VCaP (cell line): ENCODE data around the gene GLP2R.

ENCODE experiments used
- H3K27ac ChIP-seq: fragments of 450-650 bp; 2 replicates; pipeline ENCODE4 v1.5.1; 2017
- TF ChIP-seq, protein P1 (sequence below): fragments of 450-650 bp; conservative IDR thresholded peaks from 2 replicates; pipeline ENCODE4 v1.5.1; 2017; ENCODE audit warnings: mild to moderate bottlenecking, moderate library complexity

The GLP2R gene

DNA sequence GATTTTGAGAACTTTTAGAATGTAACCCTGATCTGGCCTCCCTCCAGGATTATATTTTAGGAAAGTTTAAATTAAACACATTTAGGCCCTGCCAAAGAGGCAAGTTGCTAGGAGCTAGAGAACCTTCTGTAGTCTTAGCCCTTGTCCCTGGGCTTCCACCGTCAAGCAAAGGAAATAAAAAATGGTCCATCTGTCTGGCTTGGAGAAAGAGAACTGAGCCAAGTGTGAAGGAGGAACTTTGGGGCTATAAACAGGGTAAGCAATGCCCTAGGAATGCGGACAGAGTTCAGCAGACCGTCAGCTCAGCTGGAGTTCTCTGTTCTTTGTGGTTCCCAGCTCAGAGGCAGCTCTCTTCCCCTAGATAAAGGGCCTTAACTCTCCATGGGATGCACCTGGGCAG is 49.7 kb downstream of the GLP2R start:
- H3K27ac ChIP-seq, result no peak overlapping the region
- TF ChIP-seq, protein P1, sequence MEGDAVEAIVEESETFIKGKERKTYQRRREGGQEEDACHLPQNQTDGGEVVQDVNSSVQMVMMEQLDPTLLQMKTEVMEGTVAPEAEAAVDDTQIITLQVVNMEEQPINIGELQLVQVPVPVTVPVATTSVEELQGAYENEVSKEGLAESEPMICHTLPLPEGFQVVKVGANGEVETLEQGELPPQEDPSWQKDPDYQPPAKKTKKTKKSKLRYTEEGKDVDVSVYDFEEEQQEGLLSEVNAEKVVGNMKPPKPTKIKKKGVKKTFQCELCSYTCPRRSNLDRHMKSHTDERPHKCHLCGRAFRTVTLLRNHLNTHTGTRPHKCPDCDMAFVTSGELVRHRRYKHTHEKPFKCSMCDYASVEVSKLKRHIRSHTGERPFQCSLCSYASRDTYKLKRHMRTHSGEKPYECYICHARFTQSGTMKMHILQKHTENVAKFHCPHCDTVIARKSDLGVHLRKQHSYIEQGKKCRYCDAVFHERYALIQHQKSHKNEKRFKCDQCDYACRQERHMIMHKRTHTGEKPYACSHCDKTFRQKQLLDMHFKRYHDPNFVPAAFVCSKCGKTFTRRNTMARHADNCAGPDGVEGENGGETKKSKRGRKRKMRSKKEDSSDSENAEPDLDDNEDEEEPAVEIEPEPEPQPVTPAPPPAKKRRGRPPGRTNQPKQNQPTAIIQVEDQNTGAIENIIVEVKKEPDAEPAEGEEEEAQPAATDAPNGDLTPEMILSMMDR, result no peak

DNA sequence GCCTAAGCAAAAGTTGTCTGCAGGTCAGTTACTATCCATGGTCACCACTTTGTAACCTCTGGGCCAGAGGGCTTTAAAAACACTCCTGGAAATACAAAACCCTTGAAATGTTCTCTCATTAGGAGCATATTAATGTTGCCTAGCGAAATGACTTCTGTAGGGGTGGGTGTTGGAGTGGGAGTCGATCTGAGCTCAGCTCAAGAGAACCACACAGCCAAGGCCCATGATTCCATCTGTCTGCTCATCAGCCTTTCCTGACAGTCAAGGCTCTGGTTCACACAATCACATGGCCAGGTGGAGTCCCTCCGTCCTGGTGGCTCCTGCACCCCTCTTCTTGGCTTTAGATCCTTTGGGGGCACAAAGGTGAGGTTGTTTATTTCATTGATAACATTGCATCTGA is 52.6 kb downstream of the GLP2R start:
- H3K27ac ChIP-seq, result no peak overlapping the region

DNA sequence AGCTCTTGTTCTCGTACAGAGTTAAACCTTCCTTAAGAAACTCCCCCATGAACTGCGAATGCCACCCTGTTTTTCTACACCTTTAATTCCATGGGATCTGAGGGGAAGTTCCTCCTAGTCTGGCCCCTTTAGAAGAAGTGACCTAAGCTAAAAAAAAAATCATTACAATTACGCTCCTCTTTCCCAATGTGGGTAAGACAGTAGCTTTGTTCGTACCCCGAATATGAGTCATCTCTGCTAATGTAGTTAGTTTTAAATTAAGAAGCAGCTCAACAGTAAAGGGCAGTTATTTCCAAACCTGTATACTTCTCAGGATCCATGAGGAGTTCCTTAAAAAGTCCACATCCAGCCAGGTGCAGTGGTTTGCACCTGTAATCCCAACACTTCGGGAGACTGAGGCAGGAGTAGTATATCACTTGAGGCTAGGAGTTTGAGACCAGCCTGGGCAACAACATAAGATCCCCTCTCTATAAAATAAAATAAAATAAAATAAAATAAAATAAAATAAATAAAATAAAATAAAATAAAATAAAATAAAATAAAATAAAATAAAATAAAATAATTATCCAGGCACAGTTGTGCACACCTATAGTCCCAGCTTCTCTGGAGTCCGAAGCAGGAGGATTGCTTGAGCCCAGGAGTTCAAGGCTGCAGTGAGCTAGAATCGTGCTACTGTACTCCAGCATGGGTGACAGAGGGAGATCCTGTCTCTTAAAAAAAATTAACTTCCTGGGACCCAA is 53.2 kb downstream of the GLP2R start:
- TF ChIP-seq, protein P1, result no peak
- H3K27ac ChIP-seq, result no peak overlapping the region

More for the DNA sequence above, 52.6 kb downstream of the GLP2R start:
- TF ChIP-seq, protein P1, result no peak

DNA sequence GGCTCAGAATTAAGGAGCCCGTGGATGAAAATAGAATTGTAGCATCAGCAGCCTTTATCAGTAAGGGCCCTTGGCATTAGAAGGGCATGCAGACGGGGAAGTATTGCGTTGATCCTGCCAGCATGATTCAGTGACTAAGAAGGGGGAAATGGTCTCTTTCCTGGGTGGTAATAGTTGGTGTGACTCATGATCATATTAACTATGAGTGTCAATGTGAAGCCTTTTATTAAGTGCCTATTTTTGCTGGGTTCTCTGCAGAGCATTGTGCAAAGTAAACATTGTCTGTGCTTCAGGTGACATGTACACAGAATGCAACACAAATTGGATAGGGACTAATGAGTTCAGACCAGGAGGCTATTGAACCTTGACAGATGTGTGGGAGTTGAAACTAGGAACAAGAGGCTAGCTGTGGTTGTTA is 54.9 kb downstream of the GLP2R start:
- TF ChIP-seq, protein P1, result no peak
- no peak overlapping the region for H3K27ac ChIP-seq

DNA sequence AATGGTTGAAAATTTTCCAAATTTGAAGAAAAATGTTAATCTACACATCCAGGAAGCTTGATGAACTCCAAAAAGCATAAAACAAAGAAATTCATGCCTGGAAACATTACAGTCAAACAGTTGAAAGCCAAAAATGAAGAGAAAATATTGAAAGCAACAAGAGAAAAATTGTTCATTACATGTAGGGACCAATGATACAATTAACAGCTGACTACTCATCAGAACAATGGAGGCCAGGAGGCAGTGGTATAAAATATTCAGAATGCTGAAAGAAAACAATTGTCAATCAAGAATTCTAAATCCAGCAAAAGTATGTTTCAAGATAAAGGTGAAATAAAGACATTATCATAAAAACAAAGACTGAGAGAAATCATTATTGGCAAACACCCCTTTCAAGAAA is 57.7 kb downstream of the GLP2R start:
- TF ChIP-seq, protein P1, result no peak
- no peak overlapping the region for H3K27ac ChIP-seq

DNA sequence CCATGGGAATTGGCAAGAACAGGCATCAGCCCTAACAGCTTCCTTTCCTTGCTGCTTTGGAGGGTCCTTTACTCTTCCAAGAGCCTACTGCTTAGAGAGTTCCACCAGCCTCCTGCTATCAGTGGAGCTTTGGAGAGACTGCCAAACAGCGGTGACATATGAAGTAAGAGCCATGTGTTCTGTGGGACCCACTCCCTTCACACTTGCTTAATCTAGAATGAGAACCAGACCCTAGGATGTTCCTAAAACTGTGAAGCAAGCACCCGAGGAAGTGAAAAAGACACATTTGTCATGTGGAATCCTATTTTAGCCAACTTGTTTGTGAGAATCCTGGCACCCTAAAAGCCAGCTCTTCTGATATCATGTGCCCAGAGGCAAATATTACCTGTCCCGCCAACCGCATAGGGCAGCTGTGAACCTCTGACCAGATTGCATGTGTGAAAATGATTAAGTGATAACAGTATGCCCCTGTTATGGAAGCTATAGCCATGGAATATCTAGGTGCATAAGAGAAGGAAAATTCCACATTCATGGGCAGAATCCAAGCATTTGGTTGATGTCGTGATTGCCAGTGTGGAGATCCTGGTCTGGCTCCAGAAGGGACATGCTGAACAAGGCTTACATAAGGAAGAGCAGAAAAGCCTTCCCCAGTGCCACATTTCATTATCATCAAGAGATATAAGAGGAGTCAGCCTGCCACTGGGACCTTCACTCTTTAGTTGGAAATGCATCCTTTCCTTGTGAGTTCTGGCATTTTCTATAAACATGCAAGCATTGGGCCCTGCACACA is 60.6 kb downstream of the GLP2R start:
- H3K27ac ChIP-seq, result no peak overlapping the region

DNA sequence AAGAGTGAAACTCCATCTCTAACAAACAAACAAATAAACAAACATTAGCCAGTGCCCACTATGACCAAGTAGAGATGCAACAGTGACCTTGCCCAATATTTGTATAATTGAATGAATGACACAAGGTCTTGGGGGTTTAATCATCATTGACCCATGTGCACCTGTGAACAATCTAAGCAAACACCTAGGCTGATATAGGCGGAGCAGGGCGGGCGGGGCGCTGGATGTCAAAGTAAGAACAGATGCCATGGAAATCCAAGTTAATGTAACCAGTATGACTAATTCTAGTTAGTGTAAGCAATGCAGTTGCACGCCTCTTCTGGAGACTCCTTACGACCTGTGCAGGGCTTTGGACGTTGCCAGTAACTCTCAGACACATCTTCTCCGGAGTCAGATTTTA is 61.8 kb downstream of the GLP2R start:
- no peak overlapping the region for H3K27ac ChIP-seq
- TF ChIP-seq, protein P1, result no peak

More for the DNA sequence above, 60.6 kb downstream of the GLP2R start:
- TF ChIP-seq, protein P1, result no peak
